TTC549 (cell line): ENCODE data around the gene HP1BP3.
"Not testable (repeated sequence)": the region's sequence is repeated elsewhere in the genome, so short reads cannot be mapped to it uniquely, and the experiment has no call there.

Experiments used
- FAIRE-seq: peaks from 2 replicates; lab custom pipeline; 2012; peaks lifted over from hg19 to GRCh38; lab: Jason Lieb, UNC

Gene HP1BP3

GRCh38 chr1:20787029-20787839 lies at the start of gene HP1BP3:
Gene HP1BP3 (minus strand): TSS chr1:20787307. CDS start chr1:20780440, 6,867 bp downstream.
- no peak for FAIRE-seq

GRCh38 chr1:20836230-20836629 lies 49.1 kb upstream of the HP1BP3 start:
- FAIRE-seq: no peak

- FAIRE-seq: no peak
These were observed 47.7 kb upstream of the HP1BP3 start for GRCh38 chr1:20834780-20835179.

GRCh38 chr1:20834192-20834591 lies 47.1 kb upstream of the HP1BP3 start:
- FAIRE-seq: no peak

- no peak for FAIRE-seq
These were observed 43.3 kb upstream of the HP1BP3 start for GRCh38 chr1:20830378-20830777.

- FAIRE-seq: no peak
These were observed 42.8 kb upstream of the HP1BP3 start for GRCh38 chr1:20829946-20830345.

GRCh38 chr1:20829531-20829930 lies 42.4 kb upstream of the HP1BP3 start:
- FAIRE-seq: no peak

- FAIRE-seq: no peak
These were observed 36.7 kb upstream of the HP1BP3 start for GRCh38 chr1:20823845-20824244.

- no peak for FAIRE-seq
These were observed 34.4 kb upstream of the HP1BP3 start for GRCh38 chr1:20821466-20821865.

GRCh38 chr1:20819818-20820217 lies 32.7 kb upstream of the HP1BP3 start:
- no peak for FAIRE-seq

- no peak for FAIRE-seq
These were observed 27.4 kb upstream of the HP1BP3 start for GRCh38 chr1:20814534-20814871.

GRCh38 chr1:20811916-20812315 lies 24.8 kb upstream of the HP1BP3 start:
- FAIRE-seq: no peak

- no peak for FAIRE-seq
These were observed 6.1 kb upstream of the HP1BP3 start for GRCh38 chr1:20793236-20793635.

- FAIRE-seq: no peak
These were observed 5.1 kb upstream of the HP1BP3 start for GRCh38 chr1:20792196-20792595.

- FAIRE-seq: no peak
These were observed 3.7 kb upstream of the HP1BP3 start for GRCh38 chr1:20790785-20791184.

GRCh38 chr1:20789598-20789997 lies 2.5 kb upstream of the HP1BP3 start:
- FAIRE-seq: not testable (repeated sequence)

GRCh38 chr1:20787840-20788795 lies 1.0 kb upstream of the HP1BP3 start:
- FAIRE-seq: no peak

GRCh38 chr1:20786253-20787028 lies 666 bp downstream of the HP1BP3 start:
- FAIRE-seq: no peak

GRCh38 chr1:20785907-20786252 lies 1.2 kb downstream of the HP1BP3 start:
- FAIRE-seq: no peak

- no peak for FAIRE-seq
These were observed 11.4 kb downstream of the HP1BP3 start for GRCh38 chr1:20775700-20776099.

- no peak for FAIRE-seq
These were observed 15.3 kb downstream of the HP1BP3 start for GRCh38 chr1:20771780-20772179.

GRCh38 chr1:20770314-20771087 lies 16.6 kb downstream of the HP1BP3 start:
- no peak for FAIRE-seq
